SH-SY5Y (cell line): ENCODE measurements around the gene CPED1.

Source experiments
- GATA2 ChIP-seq: IDR thresholded peaks from 2 replicates; pipeline ENCODE4 v1.6.1; 2011; ENCODE audit warnings: mild to moderate bottlenecking, low read depth, low read length
- GATA3 ChIP-seq: IDR thresholded peaks from 2 replicates; pipeline ENCODE4 v1.6.1; 2011; ENCODE audit warnings: low read depth, mild to moderate bottlenecking, low read length, moderate library complexity

DNA sequence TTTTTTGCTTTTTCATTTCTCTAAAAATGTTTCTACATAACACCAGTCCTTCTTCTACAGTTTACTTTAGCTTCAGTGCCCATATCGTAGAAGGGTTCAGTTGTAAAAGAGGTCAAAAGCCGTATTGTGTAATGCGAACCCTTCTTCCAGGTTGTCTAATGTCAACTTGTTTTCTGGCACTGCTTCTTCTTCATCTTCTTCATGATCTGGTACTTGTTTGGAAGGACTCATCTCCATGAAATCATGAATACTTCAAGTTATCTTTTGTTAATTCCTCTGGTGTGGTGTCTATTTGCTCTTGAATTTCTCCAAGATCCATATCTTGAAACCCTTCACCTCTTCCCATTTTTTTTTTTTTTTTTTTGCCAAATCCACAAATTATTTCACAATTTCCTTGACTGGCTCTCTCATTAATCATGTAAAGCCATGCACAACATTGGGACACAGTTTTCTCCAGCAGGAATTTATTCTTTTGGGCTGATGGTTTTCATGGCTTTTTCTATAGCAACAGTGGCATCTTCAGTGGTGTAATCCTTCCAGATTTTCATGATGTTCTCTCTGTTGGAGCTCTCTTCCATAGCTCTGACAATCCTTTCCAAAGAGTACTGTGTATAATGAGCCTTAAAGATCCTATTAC, 85.1 kb downstream of the CPED1 start:
- TF ChIP-seq GATA2 (no peak), GATA3 (no peak)
